Measurements from ENCODE around the gene AP5Z1. TPM values are rescaled to one million over a fixed set of nuclear protein-coding genes. Genes with fewer than 3 reads are reported as not detected.

Gene AP5Z1
- total RNA-seq, 1 donor from 2014 or later = 111 TPM

- H3K27ac Mint-ChIP-seq = no peak overlapping the region
- ChIA-PET CTCF (no interaction called here), POLR2A (no interaction called here)
- no peaks in the 10 kb centered on the region for H3K36me3 Mint-ChIP-seq (ENCODE audit: low read depth)
- no peak for DNase-seq
- intact Hi-C loops (cut with micrococcal nuclease) = no loop called here
- no peak for TF ChIP-seq CTCF (IDR thresholded peaks at IDR 0.05)
- H3K4me3 Mint-ChIP-seq = no peak overlapping the region
- H3K4me1 Mint-ChIP-seq = no peaks in the 10 kb centered on the region
- H3K27me3 Mint-ChIP-seq = no peaks in the 10 kb centered on the region
- no peak for ATAC-seq (ENCODE audit: low read depth)
- H3K9me3 Mint-ChIP-seq = no peaks in the 10 kb centered on the region
These were observed 28.2 kb downstream of the AP5Z1 start for GRCh38 chr7:4803397-4804241.

- H3K27ac Mint-ChIP-seq = no peak overlapping the region
- no peak for DNase-seq
- peaks cover 9% of the 10 kb centered on the region for H3K4me1 Mint-ChIP-seq
- ChIA-PET CTCF (no interaction called here), POLR2A (no interaction called here)
- no peaks in the 10 kb centered on the region for H3K36me3 Mint-ChIP-seq (ENCODE audit: low read depth)
- intact Hi-C loops (cut with micrococcal nuclease) = no loop called here
- no peaks in the 10 kb centered on the region for H3K9me3 Mint-ChIP-seq
- ATAC-seq (ENCODE audit: low read depth) = no peak
- H3K27me3 Mint-ChIP-seq = peaks cover 4% of the 10 kb centered on the region
- no peak for TF ChIP-seq CTCF (IDR thresholded peaks at IDR 0.05)
- no peak overlapping the region for H3K4me3 Mint-ChIP-seq
These were observed 29.9 kb downstream of the AP5Z1 start for GRCh38 chr7:4805110-4805983.

- intact Hi-C loops (cut with micrococcal nuclease) = no loop called here
- Mint-ChIP-seq H3K9me3 (no peaks in the 10 kb centered on the region), H3K36me3 (ENCODE audit: low read depth) (no peaks in the 10 kb centered on the region), H3K4me3 (no peak overlapping the region), H3K27me3 (peaks cover 6% of the 10 kb centered on the region), H3K4me1 (peaks cover 11% of the 10 kb centered on the region), H3K27ac (no peak overlapping the region)
- ChIA-PET CTCF (no interaction called here), POLR2A (interaction anchor here (0.6 kb wide), 1 partner anchor 40 kb away, joined by 3 read pairs; no protein-coding TSS in a partner anchor)
- DNase-seq (no peak), ATAC-seq (ENCODE audit: low read depth) (no peak)
- TF ChIP-seq CTCF (IDR thresholded peaks at IDR 0.05) = no peak
These were observed 30.5 kb downstream of the AP5Z1 start for GRCh38 chr7:4805984-4806300.

- Mint-ChIP-seq H3K9me3 (no peaks in the 10 kb centered on the region), H3K27ac (peak overlapping the region; percentile 25), H3K36me3 (ENCODE audit: low read depth) (no peaks in the 10 kb centered on the region), H3K4me1 (peaks cover 11% of the 10 kb centered on the region), H3K4me3 (no peak overlapping the region), H3K27me3 (peaks cover 6% of the 10 kb centered on the region)
- DNase-seq (no peak), ATAC-seq (ENCODE audit: low read depth) (no peak)
- intact Hi-C loops (cut with micrococcal nuclease) = no loop called here
- ChIA-PET CTCF (no interaction called here), POLR2A (no interaction called here)
- TF ChIP-seq CTCF (IDR thresholded peaks at IDR 0.05) = no peak
These were observed 31.7 kb downstream of the AP5Z1 start for GRCh38 chr7:4806983-4807597.

GRCh38 chr7:4807598-4808016 lies 32.2 kb downstream of the AP5Z1 start:
- Mint-ChIP-seq H3K27me3 (peaks cover 6% of the 10 kb centered on the region), H3K4me3 (no peak overlapping the region), H3K27ac (no peak overlapping the region), H3K36me3 (ENCODE audit: low read depth) (no peaks in the 10 kb centered on the region), H3K4me1 (peaks cover 11% of the 10 kb centered on the region), H3K9me3 (no peaks in the 10 kb centered on the region)
- ChIA-PET CTCF (interaction anchor here (1.0 kb wide), 1 partner anchor 15 kb away, joined by 3 read pairs; no protein-coding TSS in a partner anchor), POLR2A (no interaction called here)
- DNase-seq (no peak), ATAC-seq (ENCODE audit: low read depth) (no peak)
- intact Hi-C loops (cut with micrococcal nuclease) = no loop called here
- no peak for TF ChIP-seq CTCF (IDR thresholded peaks at IDR 0.05)

Measured in activated B cell treated with CpG ODN at 0.5 μM for 24 hours (primary cell).